Islet of Langerhans (tissue), 1 donor: ENCODE results near the gene NQO2.
"Not testable (repeated sequence)": the region's sequence is repeated elsewhere in the genome, so short reads cannot be mapped to it uniquely, and the experiment has no call there.

Source experiments
- FAIRE-seq: peaks from one replicate; lab custom pipeline; 2011; peaks lifted over from hg19 to GRCh38; lab: Jason Lieb, UNC

Gene NQO2

GRCh38 chr6:2970034-2970685 lies 29.5 kb upstream of the NQO2 start:
- FAIRE-seq = no peak

GRCh38 chr6:2970753-2971419 lies 28.8 kb upstream of the NQO2 start:
- FAIRE-seq = no peak

GRCh38 chr6:2971420-2972218 lies 28.1 kb upstream of the NQO2 start, which contains the start of gene SERPINB6:
Gene SERPINB6 (minus strand): TSS chr6:2971567. CDS start chr6:2959332, 12,235 bp downstream.
- FAIRE-seq = no peak

DNA sequence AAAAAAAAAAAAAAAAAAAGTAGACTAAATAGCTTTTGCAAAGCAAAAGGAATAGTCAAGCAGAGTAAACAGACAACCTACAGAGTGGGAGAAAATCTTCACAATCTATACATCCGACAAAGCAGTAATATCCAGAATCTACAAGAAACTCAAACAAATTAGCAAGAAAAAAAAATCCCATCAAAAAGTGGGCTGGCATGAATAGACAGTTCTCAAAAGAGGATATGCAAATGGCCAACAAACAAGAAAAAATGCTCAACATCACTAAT lies 27.5 kb upstream of the NQO2 start:
- FAIRE-seq = not testable (repeated sequence)

DNA sequence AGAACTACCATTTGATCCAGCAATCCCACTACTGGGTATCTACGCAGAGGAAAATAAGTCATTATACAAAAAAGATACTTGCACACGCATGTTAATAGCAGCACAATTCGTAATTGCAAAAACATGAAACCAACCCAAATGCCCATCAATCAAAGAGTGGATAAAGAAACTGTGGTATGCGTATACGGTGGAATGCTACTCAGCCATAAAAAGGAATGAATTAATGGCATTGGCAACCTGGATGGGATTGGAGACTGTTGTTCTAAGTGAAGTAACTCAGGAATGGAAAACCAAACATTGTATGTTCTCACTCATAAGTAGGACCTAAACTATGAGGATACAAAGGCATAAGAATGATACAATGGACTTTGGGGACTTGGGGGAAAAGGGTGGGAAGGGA lies 27.0 kb upstream of the NQO2 start:
- not testable (repeated sequence) for FAIRE-seq

- FAIRE-seq = not testable (repeated sequence)
These were observed 26.5 kb upstream of the NQO2 start for GRCh38 chr6:2973180-2973579.

DNA sequence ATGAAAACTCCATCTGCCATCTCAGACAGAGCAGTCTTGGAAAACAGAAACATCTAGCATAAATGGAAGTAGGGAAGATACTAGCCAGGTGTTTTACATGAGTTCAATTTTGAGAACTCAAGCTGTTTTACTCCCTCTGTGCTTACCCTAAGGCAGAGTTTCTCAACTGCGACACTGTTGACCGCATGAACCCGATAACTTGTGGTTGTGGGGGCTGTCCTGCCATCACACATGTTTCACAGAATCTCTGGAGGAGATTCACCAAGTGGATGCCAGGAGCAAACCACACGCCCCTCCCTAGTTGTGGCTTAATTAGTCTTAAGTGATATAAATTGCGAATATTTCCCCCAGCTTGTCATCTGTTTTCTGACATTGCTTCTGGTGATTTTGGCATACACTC lies 26.0 kb upstream of the NQO2 start:
- no peak for FAIRE-seq

- FAIRE-seq = no peak
These were observed 23.6 kb upstream of the NQO2 start for GRCh38 chr6:2976060-2976459.

DNA sequence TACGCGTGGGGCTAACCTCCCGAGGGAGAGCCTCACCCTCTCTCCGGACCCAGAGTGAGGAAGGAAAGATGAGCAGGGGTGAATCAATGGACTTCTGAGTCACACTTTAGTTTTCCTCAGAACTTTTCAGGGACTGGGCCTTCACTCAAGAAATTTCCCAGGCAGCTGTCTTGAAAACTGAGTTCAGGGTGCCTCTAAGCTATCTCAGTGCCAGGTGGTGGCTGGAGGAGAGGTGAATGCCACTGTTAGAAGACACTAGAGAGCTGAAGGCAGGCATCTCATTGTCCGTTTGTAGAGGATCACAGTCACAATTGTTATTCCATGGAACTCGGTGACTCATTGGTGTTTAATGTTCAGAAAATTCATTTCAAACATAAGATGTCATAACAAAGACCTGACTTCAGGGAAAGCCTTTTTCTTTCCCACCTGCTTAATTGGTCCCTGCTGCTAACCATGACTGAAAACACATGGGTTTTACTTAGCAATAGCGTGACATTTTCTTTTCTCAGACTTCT lies 23.1 kb upstream of the NQO2 start:
- no peak for FAIRE-seq

- no peak for FAIRE-seq
These were observed 22.4 kb upstream of the NQO2 start for GRCh38 chr6:2977290-2977689.

DNA sequence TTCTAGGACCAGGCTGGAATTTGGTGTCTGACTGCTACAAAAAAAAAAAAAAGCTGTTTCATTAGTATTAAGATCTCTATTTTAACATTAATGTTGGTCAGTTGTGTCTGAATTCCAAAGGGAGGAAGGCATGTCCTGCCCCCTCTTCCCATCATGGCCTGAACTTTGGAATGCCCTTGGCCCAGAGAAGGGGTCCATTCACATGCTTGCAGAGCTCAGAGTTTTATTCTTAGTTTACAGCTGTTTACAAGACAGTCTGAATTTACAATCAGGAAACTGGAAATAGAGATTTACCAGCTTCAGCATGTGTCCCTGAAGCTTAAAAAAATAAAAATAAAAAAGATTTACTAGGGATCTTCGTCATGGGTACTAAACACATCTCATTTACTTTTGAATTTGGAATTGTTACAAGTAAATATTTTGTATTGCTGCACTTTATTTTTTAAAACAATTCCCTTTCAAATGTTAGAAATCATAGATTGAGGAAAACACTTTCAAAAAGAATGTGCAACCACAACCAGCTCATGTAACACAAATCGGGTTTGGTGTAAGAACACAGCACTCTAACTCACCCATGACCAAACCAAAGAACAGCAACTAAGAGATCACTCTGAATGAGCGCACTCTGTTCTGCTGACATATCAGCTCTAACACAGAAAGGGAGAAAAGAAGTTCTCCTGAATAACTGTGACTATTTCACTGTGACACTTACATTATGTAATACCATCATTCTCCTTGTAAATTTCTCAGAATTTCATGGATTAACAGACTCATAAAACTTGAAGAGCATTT lies 21.7 kb upstream of the NQO2 start:
- FAIRE-seq = no peak

- FAIRE-seq = no peak
These were observed 20.8 kb upstream of the NQO2 start for GRCh38 chr6:2978923-2979322.

- FAIRE-seq = no peak
These were observed 19.8 kb upstream of the NQO2 start for GRCh38 chr6:2979819-2980464.

DNA sequence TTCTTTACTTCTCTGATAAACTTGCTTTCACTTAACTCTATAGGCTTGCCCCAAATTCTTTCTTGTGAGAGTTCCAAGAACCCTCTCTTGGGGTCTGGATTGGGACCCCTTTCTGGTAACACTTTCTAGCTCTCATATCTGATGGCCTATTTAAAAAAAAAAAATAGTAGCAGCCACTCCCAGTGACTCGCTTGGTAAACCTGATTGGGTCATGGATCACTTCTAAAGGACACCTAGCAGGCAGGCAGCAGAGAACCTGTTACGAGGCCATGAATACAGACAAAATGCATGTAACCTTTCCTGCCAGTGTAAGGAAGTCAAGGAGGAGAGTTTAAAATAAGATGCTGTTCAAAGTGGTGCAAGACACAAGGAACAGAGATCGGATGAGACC lies 19.2 kb upstream of the NQO2 start:
- FAIRE-seq = no peak

DNA sequence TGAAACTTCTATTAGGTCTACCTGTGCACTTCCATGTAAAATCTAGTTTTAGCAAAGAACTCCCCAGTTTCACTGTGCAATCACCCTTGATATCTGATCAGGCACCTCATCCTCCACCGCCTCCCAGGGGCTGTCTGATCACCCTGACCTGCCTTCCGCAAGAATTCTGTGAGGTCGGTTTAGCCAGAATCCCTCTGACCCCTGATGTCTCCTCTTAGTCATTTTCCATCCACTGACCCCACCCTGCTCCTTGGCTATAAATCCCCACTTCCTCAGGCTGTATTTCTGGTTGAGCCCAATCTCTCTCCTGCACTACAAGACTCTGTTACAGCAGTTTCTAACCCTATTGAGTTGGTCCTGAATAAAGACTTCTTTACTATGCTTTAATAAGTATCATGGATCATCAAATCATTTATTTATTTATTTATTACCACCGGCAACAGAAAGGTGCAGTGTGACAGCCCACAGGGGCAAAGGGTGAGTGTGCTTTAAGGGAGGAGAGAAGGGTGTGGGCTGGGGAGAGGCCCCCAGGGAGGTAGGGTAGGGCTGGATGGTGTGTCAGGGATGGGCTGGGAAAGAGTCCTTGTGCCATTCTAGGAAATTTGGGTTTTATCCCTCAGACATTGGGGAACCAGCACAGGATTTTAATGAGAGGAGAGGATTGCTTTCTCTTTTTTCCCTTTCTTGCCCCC lies 17.1 kb upstream of the NQO2 start:
- no peak for FAIRE-seq

- no peak for FAIRE-seq
These were observed 14.8 kb upstream of the NQO2 start for GRCh38 chr6:2984738-2985406.

GRCh38 chr6:2986722-2987221 lies 12.9 kb upstream of the NQO2 start:
- FAIRE-seq = no peak

GRCh38 chr6:2988094-2988425 lies 11.6 kb upstream of the NQO2 start:
- FAIRE-seq = no peak

DNA sequence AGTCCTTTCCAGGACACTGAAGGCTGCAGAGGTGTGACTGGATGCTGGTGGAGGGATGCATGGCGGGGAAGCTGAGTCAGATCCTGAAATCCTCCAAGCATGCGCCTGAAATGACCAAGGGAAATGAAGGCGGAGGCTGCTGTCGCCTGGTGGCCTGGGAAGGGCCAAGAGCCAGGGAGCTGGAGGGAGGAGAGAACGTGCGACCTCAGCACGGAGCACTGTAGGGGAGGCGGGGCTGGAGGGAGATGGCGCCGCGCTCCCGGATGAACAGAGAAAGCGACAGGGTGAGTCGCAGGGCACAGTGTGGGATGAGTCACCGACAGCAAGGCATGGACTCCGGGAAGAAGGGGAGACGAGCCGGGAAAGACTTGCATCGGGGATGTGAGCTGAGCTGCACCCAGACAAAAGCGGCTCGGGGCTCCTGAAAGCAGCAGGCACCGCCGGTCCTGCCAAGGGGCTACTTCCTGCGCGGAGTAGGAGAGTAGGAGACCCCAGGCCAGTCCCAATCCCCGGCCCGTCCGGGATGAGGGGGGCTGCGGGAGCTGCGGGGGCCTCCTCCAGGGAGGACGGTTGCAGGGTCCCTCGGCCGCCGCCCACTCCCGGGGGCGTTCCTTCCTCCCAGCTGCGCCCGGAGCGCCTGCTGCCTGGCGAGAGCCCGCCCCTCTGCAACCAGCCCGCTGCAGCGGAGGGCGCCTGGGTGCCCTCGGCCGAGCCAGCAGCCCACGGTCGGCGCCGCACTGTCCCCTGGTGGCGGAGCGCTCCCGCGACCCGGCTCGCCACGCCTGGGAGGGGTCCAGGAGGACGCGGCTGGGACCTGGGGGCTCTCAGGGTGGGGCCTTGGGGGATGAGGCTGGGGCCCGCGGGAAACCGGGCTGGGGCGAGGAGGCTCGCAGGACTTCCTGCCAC lies 11.0 kb upstream of the NQO2 start:
- FAIRE-seq = no peak
